Activated CD4-positive, CD25-positive, alpha-beta regulatory T cell treated with anti-CD3 and anti-CD28 coated beads, Interleukin-2, amount 50 U/mL, for 24 hours (primary cell): ENCODE data around the gene ESPN.
"Not testable (repeated sequence)": the region's sequence is repeated elsewhere in the genome, so short reads cannot be mapped to it uniquely, and the experiment has no call there.

ENCODE experiments used
- ATAC-seq, 2 donors: fragments of 150-1000 bp; cut with Tn5 transposase; one replicate each; pipeline ENCODE4 v1.10.0; 2021; ENCODE audit warnings: mild to moderate bottlenecking in 1 of 2, moderate library complexity in 1 of 2

Gene ESPN

GRCh38 chr1:6485168-6486101, 60.9 kb downstream of the ESPN start:
- no peak for ATAC-seq

DNA sequence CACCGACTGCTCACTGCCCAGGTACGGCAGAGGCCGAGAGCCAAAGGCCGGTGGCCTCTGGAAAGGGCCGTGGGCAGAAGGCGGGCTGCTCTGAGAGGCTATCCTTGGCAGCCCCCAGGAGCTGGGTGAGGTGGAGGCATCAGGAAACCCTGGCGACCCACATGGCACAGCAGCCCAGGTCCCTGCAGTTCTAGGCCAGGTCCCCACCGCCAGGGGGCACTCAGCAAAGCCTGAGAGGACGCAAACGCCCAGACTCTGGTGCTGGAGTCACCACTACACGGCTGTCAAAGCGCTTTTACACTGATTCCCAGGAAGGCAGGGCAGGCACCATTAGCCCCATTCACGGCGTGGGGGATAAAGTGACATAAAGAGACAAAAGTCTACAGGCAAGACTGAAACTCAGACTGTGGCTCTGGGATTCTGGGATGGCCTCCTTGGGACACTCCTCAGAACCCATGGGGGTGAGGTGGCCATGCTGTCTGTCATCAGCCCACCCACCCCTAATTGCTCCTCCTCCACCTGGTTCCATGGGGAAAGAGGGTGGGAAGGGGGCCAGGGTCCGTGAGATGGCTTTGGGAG, 61.9 kb downstream of the ESPN start:
- peak; percentile 78 to 81 for ATAC-seq

- ATAC-seq: no peak
Measured at GRCh38 chr1:6487804-6488484, 63.4 kb downstream of the ESPN start.

- no peak for ATAC-seq
Measured at GRCh38 chr1:6488602-6489382, 64.2 kb downstream of the ESPN start.

DNA sequence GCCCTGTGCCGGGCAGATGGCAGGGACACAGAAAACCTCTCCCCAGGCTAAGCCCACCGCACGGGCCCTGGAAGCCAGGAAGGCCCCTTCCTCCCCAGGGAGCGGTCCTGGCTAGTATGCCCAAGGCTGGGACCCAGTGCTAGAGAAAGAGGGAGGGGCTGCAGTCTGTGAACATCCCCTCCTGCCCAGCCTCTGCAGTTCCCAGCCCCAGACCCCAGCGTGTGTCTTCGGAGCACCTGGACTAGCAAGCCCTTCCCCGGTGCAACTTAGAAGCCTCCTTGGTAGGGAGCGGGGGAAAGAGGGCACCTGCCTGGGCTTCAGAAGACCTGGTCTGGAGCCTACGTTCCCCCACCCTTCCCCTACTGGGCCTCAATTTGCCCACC, 64.8 kb downstream of the ESPN start:
- no peak for ATAC-seq

DNA sequence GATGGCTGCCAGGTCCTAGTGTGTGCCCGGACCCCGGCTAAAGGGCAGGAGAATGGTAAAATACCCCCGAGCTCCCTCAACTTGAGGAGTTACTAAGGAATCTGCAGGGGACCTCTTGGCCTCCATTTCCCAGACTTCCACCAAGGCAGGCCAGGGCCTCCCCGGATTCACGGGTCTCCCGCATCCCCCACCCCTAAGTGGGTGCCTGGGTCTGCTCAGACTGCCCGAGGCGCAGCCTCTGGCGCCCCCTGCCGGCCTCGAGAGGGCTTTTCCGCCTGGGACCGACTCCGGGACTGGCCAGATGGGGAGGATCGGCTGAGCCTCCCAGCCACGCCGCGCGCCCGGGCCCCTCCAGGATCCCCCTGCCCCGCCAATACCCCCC, 65.2 kb downstream of the ESPN start:
- peak; percentile 73 to 76 for ATAC-seq

DNA sequence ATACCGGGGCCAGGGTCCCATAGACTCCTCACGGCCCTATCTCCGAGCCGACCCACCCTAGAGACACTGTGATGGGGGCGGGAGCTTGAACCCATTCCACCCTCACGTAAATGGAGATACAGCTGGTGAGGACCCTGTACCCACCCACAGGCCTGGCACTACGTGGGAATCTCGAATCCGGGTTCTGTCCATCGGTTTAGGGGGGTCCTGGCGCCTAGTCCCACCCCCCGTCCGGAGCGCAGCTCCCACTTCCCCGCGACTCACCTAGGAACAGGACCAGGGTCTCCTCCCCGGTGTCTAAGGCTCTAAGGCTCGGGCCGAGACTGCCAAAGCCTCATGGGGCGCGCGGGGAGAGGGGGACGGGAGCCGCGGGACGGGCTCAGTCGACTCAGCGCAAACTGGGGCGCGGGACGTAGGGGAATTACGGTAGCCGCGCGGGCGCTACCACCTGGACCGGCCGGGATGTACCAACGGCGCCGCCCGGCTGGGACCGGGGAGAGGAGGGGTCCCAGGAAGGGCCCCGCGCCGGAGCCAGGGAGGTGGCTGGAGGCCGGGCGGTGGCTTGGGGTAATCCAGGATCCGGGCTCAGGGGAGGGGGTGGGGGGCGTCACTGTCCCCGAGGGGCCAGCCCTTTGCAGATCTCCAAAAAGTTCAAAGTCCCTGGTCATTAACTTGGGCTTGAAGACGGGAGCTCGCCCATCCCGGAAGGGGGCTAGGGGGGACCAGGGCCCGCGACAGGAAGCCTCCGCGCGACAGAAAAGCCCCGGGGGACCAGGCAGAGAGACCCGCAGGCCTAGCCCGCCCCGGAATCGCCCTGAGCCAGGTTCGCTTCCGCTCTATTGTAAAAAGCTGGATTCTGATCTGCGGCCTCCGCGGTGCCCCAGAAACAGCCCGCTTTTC, 65.9 kb downstream of the ESPN start:
- peak; percentile 59 to 69 for ATAC-seq

DNA sequence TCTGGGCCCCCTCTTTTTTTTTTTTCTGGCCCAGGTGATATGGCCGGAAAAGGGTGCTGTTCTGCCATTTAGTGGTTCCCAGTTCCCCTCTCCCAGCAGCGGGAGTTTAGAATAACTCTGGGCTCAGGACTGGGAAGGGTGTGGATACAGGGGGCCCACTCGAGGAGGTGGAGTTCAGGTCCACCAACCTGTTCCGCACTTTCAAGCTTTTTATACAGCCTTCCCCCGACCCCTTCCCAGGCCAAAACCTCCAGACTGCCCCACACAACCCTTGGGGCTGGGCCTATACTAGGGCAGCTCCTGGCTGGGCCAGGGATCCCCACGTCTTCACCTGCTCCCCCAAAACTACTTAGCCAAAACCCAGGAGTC, 66.5 kb downstream of the ESPN start:
- ATAC-seq: no peak

GRCh38 chr1:6491480-6491962, 66.9 kb downstream of the ESPN start, which contains the start of gene PLEKHG5:
Gene PLEKHG5 (minus strand): TSS chr1:6491667. CDS start chr1:6477571, 14,096 bp downstream.
- no peak for ATAC-seq

DNA sequence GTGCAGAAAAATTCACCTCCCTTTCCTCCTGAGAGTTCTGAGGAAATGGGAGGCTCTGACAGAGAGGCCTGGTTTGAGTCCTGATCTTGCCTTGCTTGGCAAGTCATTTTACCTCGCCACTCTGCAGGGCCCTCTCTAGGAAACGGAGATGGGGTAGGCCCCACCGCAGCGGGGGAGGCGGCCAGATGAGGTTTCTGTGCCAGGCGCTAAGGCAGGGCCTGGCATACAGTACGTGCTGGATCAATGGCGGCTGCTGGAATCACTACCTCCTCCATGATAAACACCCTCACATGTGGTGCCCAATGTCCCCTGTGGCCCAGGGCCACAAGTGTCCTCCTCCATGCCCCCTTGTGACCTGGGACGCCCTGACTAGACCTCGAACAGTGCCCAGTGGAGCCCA, 67.4 kb downstream of the ESPN start:
- no peak for ATAC-seq

DNA sequence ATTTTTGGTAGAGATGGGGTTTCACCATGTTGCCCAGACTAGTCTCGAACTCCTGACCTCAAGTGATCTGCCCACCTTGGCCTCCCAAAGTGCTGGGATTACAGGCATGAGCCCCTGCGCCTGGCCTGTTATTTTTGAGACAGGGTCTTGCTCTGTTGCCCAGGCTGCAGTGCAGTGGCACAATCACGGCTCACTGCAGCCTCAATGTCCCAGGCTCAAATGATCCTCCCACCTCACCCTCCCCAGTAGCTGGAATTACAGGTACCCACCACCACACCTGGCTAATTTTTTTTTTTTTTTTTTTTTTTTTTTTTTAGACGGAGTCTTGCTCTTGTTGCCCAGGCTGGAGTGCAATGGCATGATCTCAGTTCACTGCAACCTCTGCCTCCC, 69.3 kb downstream of the ESPN start:
- not testable (repeated sequence) for ATAC-seq

DNA sequence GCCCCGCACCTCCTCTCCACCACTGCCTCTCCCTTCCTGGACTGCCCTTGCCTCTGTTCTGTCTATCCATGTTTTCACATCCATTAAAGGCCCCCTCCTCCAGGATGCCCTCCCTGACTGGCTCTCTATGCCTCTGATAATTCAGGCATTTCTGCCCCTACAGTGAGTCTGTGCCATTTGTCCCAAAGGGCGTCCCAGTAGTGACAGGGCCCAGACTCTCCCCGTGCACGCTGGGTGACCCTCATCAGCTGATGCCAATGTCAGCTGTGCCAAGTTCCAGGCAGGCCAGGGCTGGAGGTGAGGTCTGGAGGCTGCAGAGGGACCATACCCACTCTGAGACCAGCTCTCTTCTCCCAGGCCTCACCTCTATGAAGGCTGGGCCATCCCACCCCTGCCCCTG, 70.1 kb downstream of the ESPN start:
- no peak for ATAC-seq

GRCh38 chr1:6495041-6495441, 70.5 kb downstream of the ESPN start:
- no peak for ATAC-seq

DNA sequence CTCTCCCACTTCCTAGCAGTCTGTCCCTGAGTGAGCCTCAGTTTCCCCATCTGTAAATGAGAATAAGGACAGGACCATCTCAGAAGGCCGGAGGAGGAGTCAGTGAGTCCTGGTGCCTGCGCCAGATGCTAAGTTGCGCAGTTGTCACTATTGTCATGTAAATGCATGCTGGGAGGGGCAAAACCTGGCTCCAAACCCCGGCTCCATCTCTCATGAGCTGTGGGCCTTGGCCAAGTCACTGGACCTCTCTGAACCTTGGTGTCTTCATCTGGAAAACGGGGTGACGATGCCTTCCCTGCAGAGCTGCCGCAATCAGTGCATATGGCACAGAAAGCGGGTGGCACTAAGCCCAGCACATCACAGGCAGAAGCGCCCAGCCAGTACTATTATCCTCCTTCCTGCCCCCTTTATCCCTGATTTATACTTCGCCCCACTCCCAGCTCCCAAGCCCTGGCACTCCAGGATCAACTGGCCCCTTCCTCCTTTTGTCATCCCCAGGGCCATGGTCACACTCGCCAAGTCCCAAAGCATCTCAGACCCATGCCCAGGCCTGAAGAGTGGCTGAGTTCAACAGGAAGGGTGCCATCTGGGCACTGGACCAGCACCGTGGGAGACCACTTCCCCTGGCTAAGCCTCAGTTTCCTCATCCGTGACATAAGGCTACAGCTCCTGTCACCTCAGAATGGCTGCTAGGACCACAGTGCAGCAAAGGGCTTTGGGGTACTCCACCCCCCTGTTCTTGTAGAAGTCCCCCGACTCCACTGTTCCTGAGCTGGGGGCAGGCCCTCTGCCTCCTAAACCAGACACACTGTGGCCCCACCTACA, 71.2 kb downstream of the ESPN start:
- ATAC-seq: no peak

DNA sequence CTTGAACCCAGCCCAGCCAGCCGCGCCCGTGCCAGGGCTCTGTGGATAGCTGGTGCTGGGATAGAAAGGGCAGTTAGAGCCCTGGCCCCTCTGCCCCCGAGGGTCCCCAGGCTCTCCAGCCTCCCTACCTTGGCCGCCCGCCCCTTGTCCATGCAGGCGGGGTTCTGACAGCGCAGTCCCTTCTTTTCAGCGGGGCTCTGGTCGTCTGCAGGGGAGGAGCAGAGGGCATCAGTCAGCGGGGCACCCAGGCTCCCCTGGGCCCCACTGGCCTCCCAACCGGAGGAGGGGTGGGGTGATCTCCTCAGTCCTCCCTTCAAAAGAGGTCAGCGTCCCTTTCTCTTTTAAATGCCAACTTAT, 71.8 kb downstream of the ESPN start:
- no peak for ATAC-seq

DNA sequence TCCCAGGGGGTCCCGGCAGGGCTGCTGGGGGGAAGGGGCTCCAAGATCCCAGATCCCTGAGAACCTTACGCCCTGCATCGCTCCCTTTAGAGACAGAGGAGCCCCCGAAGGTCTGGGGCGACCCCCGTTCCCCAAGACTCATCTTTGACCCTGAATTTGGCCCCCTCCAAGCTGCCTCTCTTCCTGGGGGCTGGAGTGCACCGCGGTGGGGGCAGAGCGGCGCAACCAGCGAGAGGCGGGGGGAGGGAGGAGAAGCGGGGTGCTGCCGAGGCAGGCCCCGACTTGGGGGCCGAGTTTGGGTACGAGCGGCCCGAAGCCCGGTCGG, 72.3 kb downstream of the ESPN start:
- ATAC-seq: no peak

- ATAC-seq: peak; percentile 60 to 69
Measured at GRCh38 chr1:6497215-6497866, 72.8 kb downstream of the ESPN start.

- ATAC-seq: no peak
Measured at GRCh38 chr1:6497867-6498575, 73.4 kb downstream of the ESPN start.

DNA sequence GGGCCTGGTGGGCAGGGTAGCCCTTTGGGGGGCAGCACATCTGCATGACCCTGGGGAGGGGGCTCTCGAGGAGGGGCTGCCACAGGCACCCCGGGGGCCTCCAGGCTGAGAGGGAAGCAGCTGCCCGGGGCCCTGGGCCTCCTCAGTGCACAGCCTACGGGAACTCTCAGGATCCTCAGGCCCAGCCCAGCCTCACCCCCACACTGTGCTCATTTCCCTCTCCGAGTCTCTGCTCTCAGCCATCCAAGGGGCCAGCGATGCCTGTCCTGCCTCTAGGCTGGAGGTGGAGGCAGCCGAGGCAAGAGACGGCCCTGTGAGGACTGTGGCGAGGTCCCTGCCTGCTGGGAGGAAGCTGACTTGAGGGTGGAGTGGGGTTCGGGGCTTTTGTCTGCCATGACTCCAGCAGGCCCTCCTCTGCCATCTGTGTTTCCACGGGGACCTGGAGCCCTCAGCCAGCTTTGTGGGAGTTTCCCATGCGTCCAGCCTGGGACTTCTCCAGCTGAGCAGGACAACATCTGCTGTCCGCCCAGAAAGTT, 74.1 kb downstream of the ESPN start:
- ATAC-seq: no peak

DNA sequence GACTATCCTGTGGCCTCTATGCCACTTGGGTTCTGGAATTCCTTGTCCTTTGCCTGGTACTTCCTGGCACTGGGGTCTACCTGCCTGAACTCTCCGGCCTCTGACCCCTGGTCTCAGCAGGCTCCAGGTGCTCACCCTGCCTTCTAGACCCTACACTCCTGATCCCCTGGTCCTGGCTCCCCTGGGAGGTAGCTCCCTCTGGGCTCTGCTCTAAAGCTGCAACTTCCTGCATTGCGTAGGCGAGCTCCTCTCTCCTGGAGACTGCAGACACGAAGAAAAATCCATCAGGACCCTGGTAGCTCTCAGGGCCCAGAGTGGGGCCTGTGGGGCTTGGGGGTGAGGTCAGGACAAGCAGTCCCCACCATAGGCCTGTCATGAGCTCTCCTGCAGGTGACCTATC, 74.7 kb downstream of the ESPN start:
- no peak for ATAC-seq
